H1 (cell line): ENCODE results near the gene FGF1. TPM values are rescaled to one million over a fixed set of nuclear protein-coding genes. Genes with fewer than 3 reads are reported as not detected.

Source experiments
- BRCA1 ChIP-seq: IDR thresholded peaks from 2 replicates; pipeline ENCODE4 v1.6.1; 2012; ENCODE audit warnings: low read depth, low read length, improper control_type of control experiment
- CHD1 ChIP-seq: IDR thresholded peaks from 2 replicates; pipeline ENCODE4 v1.6.1; 2012; ENCODE audit warnings: low read depth, low read length, improper control_type of control experiment
- EZH2 ChIP-seq: fragments of 200-600 bp; sonication (generic); IDR thresholded peaks from 2 replicates; pipeline ENCODE4 v1.7.1; 2012; ENCODE audit warnings: low read depth, mild to moderate bottlenecking, moderate library complexity, low read length, inconsistent platforms; ENCODE audit not compliant: severe bottlenecking
- GTF2F1 ChIP-seq: IDR thresholded peaks from 2 replicates; pipeline ENCODE4 v1.6.1; 2012; ENCODE audit warnings: low read depth, low read length, improper control_type of control experiment, borderline replicate concordance
- HDAC2 ChIP-seq, 2 experiments: fragments of 300-600 bp in 1 of 2; sonication (generic) in 1 of 2; IDR thresholded peaks; 2 replicates each; pipeline ENCODE4 v1.6.1; 2011 to 2012; ENCODE audit warnings: low read depth in 2 of 2, low read length in 2 of 2, mild to moderate bottlenecking in 2 of 2, moderate library complexity in 2 of 2, borderline replicate concordance in 1 of 2, inconsistent platforms in 1 of 2
- JUN ChIP-seq: IDR thresholded peaks from 2 replicates; pipeline ENCODE4 v1.6.1; 2011; ENCODE audit warnings: low read depth, mild to moderate bottlenecking, improper control_type of control experiment, low read length
- KDM1A ChIP-seq: fragments of 200-600, 300-600 bp; sonication (generic); IDR thresholded peaks from 2 replicates; pipeline ENCODE4 v1.7.1; 2016; ENCODE audit warnings: mild to moderate bottlenecking, low read length, borderline replicate concordance
- SIRT6 ChIP-seq: IDR thresholded peaks from one replicate; pipeline ENCODE4 v1.7.1; 2012; ENCODE audit warnings: low read length, inconsistent platforms
- SIX5 ChIP-seq: IDR thresholded peaks from 2 replicates; pipeline ENCODE4 v1.6.1; 2011; ENCODE audit warnings: mild to moderate bottlenecking, low read depth, low read length
- TCF12 ChIP-seq: IDR thresholded peaks from 2 replicates; pipeline ENCODE4 v1.6.1; 2011; ENCODE audit warnings: low read depth, mild to moderate bottlenecking, low read length
- polyA plus RNA-seq, 7 experiments: library from polyadenylated mRNA; depleted of rRNA in 3 of 7; stranded (reverse) in 5 of 7; unstranded in 2 of 7; fragments of >200 nt in 5 of 7; fragments of 200-250 nt in 2 of 7; gene quantifications; 1 replicate in 5 of 7; 2 replicates in 1 of 7; 4 replicates in 1 of 7; pipeline versions ENCODE4 v1.2.1 to v1.2.3, GENCODE V29; 2011 to 2013; ENCODE audit warnings: missing spikeins in 2 of 7, mixed read lengths in 2 of 7
- total RNA-seq: library from RNA; stranded (reverse); fragmentation: NEBNext Ultra II Directional; extraction: Animal tissue kit (Norgen Biotek cat#: 25700); gene quantifications from 2 replicates; pipeline ENCODE4 v1.2.1, GENCODE V29; 2021
- TF ChIP-seq, protein P1 (sequence below): fragments of 300-600 bp; sonication (generic); IDR thresholded peaks from 2 replicates; pipeline ENCODE4 v1.7.1; 2012; ENCODE audit warnings: low read length, moderate library complexity, mild to moderate bottlenecking, inconsistent platforms; ENCODE audit not compliant: insufficient replicate concordance

FGF1 gene
- total and polyA plus RNA-seq, 2 of the 8 experiments (the other 6 are each of a cell fraction or from before 2014, with no cell fraction given), result 0.30 to 0.50 TPM

DNA sequence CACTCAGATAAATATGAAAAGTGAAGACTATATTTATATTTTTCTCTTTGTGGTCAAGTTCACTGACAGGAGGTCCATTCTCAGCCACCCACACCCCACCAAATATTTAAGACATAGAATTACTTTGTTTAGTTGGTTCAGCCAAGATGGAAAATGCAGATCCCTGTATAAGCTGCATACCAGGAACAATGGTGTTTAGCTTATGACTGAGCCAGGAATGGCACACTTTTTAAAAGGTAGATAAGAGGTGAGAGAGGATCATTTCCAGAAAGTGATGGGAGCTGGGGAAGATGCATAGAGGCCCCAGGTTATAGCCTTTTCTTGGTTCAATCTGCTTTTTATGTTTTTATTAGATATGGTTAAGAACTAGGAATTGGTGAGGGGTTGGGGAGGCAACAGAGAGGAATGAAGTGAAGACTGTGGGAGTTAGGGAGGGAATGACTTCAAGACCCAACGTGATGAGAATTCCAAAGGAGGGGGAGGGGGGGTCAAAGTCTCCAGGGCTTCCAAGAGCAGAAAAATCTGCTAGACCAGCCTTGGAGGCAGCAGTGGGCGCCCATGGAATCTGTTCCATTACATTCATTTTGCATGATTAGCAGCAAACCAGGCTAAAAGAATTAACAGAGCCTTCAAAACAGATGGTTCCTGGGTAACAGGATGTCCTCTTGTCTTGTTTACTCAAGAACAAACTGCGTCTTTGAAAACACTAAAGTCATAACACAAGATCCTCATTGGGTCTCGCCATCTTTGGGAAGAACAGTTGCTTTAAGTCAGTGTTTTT lies 95.2 kb downstream of the FGF1 start (continued):
- TF ChIP-seq, protein P1, sequence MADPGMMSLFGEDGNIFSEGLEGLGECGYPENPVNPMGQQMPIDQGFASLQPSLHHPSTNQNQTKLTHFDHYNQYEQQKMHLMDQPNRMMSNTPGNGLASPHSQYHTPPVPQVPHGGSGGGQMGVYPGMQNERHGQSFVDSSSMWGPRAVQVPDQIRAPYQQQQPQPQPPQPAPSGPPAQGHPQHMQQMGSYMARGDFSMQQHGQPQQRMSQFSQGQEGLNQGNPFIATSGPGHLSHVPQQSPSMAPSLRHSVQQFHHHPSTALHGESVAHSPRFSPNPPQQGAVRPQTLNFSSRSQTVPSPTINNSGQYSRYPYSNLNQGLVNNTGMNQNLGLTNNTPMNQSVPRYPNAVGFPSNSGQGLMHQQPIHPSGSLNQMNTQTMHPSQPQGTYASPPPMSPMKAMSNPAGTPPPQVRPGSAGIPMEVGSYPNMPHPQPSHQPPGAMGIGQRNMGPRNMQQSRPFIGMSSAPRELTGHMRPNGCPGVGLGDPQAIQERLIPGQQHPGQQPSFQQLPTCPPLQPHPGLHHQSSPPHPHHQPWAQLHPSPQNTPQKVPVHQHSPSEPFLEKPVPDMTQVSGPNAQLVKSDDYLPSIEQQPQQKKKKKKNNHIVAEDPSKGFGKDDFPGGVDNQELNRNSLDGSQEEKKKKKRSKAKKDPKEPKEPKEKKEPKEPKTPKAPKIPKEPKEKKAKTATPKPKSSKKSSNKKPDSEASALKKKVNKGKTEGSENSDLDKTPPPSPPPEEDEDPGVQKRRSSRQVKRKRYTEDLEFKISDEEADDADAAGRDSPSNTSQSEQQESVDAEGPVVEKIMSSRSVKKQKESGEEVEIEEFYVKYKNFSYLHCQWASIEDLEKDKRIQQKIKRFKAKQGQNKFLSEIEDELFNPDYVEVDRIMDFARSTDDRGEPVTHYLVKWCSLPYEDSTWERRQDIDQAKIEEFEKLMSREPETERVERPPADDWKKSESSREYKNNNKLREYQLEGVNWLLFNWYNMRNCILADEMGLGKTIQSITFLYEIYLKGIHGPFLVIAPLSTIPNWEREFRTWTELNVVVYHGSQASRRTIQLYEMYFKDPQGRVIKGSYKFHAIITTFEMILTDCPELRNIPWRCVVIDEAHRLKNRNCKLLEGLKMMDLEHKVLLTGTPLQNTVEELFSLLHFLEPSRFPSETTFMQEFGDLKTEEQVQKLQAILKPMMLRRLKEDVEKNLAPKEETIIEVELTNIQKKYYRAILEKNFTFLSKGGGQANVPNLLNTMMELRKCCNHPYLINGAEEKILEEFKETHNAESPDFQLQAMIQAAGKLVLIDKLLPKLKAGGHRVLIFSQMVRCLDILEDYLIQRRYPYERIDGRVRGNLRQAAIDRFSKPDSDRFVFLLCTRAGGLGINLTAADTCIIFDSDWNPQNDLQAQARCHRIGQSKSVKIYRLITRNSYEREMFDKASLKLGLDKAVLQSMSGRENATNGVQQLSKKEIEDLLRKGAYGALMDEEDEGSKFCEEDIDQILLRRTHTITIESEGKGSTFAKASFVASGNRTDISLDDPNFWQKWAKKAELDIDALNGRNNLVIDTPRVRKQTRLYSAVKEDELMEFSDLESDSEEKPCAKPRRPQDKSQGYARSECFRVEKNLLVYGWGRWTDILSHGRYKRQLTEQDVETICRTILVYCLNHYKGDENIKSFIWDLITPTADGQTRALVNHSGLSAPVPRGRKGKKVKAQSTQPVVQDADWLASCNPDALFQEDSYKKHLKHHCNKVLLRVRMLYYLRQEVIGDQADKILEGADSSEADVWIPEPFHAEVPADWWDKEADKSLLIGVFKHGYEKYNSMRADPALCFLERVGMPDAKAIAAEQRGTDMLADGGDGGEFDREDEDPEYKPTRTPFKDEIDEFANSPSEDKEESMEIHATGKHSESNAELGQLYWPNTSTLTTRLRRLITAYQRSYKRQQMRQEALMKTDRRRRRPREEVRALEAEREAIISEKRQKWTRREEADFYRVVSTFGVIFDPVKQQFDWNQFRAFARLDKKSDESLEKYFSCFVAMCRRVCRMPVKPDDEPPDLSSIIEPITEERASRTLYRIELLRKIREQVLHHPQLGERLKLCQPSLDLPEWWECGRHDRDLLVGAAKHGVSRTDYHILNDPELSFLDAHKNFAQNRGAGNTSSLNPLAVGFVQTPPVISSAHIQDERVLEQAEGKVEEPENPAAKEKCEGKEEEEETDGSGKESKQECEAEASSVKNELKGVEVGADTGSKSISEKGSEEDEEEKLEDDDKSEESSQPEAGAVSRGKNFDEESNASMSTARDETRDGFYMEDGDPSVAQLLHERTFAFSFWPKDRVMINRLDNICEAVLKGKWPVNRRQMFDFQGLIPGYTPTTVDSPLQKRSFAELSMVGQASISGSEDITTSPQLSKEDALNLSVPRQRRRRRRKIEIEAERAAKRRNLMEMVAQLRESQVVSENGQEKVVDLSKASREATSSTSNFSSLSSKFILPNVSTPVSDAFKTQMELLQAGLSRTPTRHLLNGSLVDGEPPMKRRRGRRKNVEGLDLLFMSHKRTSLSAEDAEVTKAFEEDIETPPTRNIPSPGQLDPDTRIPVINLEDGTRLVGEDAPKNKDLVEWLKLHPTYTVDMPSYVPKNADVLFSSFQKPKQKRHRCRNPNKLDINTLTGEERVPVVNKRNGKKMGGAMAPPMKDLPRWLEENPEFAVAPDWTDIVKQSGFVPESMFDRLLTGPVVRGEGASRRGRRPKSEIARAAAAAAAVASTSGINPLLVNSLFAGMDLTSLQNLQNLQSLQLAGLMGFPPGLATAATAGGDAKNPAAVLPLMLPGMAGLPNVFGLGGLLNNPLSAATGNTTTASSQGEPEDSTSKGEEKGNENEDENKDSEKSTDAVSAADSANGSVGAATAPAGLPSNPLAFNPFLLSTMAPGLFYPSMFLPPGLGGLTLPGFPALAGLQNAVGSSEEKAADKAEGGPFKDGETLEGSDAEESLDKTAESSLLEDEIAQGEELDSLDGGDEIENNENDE, result no peak
- no peak for TF ChIP-seq GTF2F1
- no peak for TF ChIP-seq TCF12
- TF ChIP-seq CHD1, result no peak
- no peak for TF ChIP-seq SIRT6
- no peak for TF ChIP-seq BRCA1
- TF ChIP-seq SIX5, result no peak
- TF ChIP-seq KDM1A, result no peak
- no peak for TF ChIP-seq JUN
- no peak for TF ChIP-seq EZH2
- no peak for TF ChIP-seq HDAC2 (IDR thresholded peaks at IDR 0.05; ENCODE audit: borderline replicate concordance in 1 of 2, low read depth in 2 of 2, low read length in 2 of 2)
